ENCODE results near the gene OSBPL10. TPM values are rescaled to one million over a fixed set of nuclear protein-coding genes. Genes with fewer than 3 reads are reported as not detected.

Gene OSBPL10
- total and polyA plus RNA-seq, 2 of the 4 experiments (the other 2 are of a cell fraction), result 9.5 to 10.1 TPM

- Histone ChIP-seq H3K56ac (ENCODE audit: extremely low read depth, insufficient read depth, low read length) (no peak overlapping the region), H3K9me3 (ENCODE audit: control insufficient read depth, insufficient read depth, low read length) (no peaks in the 10 kb centered on the region), H3K79me1 (ENCODE audit: low read depth in 1 of 2, low read length in 2 of 2) (no peaks in the 10 kb centered on the region), H3K27me3 (ENCODE audit: control insufficient read depth, insufficient read depth, low read length) (no peaks in the 10 kb centered on the region), H4K20me1 (ENCODE audit: insufficient read depth, low read length) (no peaks in the 10 kb centered on the region), H3K9me1 (ENCODE audit: insufficient read depth, low read length) (no peaks in the 10 kb centered on the region), H4K91ac (ENCODE audit: insufficient read depth, low read depth, low read length) (no peak overlapping the region), H3K36me3 (ENCODE audit: control insufficient read depth, insufficient read depth, low read length) (no peaks in the 10 kb centered on the region), H4K5ac (ENCODE audit: low read depth, low read length) (no peak overlapping the region), H3K4me1 (ENCODE audit: control insufficient read depth, insufficient read depth, low read length) (no peaks in the 10 kb centered on the region), H2BK5ac (ENCODE audit: low read depth, low read length, poor library complexity, severe bottlenecking) (no peak overlapping the region), H4K8ac (ENCODE audit: low read depth in 2 of 2, low read length in 2 of 2) (no peak overlapping the region), H2AK9ac (replicated peaks; ENCODE audit: low read depth, low read length, poor library complexity) (no peak overlapping the region), H3K27ac (ENCODE audit: insufficient read depth, low read length) (no peak overlapping the region), H2AK5ac (ENCODE audit: low read depth, low read length) (no peak overlapping the region), H2BK15ac (ENCODE audit: low read depth, low read length) (no peak overlapping the region), H2BK20ac (ENCODE audit: low read depth, low read length) (no peak overlapping the region), H3K18ac (ENCODE audit: low read depth, low read length) (no peak overlapping the region), H3K4me2 (ENCODE audit: low read depth, low read length) (no peak overlapping the region), H2AFZ (replicated peaks; ENCODE audit: low read length, poor library complexity) (no peak overlapping the region), H3K14ac (replicated peaks; ENCODE audit: low read depth, low read length) (no peak overlapping the region), H2BK120ac (ENCODE audit: low read depth, low read length) (no peak overlapping the region), H3K4ac (ENCODE audit: low read depth, low read length) (no peak overlapping the region), H3K9ac (ENCODE audit: low read depth, low read length) (no peak overlapping the region), H3K4me3 (ENCODE audit: insufficient read depth, low read depth, low read length) (no peak overlapping the region), H3K23ac (ENCODE audit: low read depth, low read length) (no peak overlapping the region)
- dilution Hi-C loops (cut with HindIII; ENCODE audit: low sequenced_read_pairs, unreplicated experiment), result no loop called here
- ATAC-seq (ENCODE audit: low read depth) (no peak), DNase-seq (no peak)
- POLR2A ChIA-PET (ENCODE audit: unreplicated experiment), result no interaction called here
- intact Hi-C loops (cut with micrococcal nuclease), result no loop called here
- in situ Hi-C loops (cut with MboI; ENCODE audit: low sequenced_read_pairs), result no loop called here
- 94% methylated on average over 6 of the region's 17 CpGs; no CpG with 5 or more reads in 1 of the 2 experiments for WGBS, 2 experiments (ENCODE audit: extremely low coverage in 2 of 2, insufficient read length in 1 of 2)
- no TSS peak for BruUV-seq (replicated peaks)
- TF ChIP-seq CTCF (conservative IDR thresholded peaks at IDR 0.05; ENCODE audit: low read depth, low read length), result no peak
- no peak for TF ChIP-seq RAD21 (IDR thresholded peaks at IDR 0.05; ENCODE audit: low read length)
- TF ChIP-seq POLR2A (IDR thresholded peaks at IDR 0.05; ENCODE audit: low read depth, low read length), result no peak
- TF ChIP-seq MAZ (IDR thresholded peaks at IDR 0.05; ENCODE audit: borderline replicate concordance, low read depth, low read length), result no peak
- TF ChIP-seq NFE2L2 (IDR thresholded peaks at IDR 0.05; ENCODE audit: low read depth, low read length), result no peak
- TF ChIP-seq CEBPB (IDR thresholded peaks at IDR 0.05; ENCODE audit: low read depth, low read length), result no peak
- no peak for TF ChIP-seq BHLHE40 (IDR thresholded peaks at IDR 0.05; ENCODE audit: low read depth, low read length)
- no peak for TF ChIP-seq FOS (IDR thresholded peaks at IDR 0.05; ENCODE audit: low read depth, low read length)
- TF ChIP-seq MXI1 (IDR thresholded peaks at IDR 0.05; ENCODE audit: borderline replicate concordance, low read depth, low read length), result no peak
- TF ChIP-seq RFX5 (IDR thresholded peaks at IDR 0.05; ENCODE audit: low read depth, low read length), result no peak
- CTCF ChIA-PET, result no interaction called here
These were observed 151.1 kb downstream of the OSBPL10 start for GRCh38 chr3:31829826-31830426.
